GM18907 (cell line): Measurements from ENCODE around the gene CTF1.

Experiments used
- ATAC-seq: cut with Tn5 transposase; IDR thresholded peaks from one replicate; pipeline ENCODE4 v1.9.1; 2021; ENCODE audit warnings: mild to moderate bottlenecking, moderate library complexity; ENCODE audit not compliant: unreplicated experiment

CTF1 gene

GRCh38 chr16:30904114-30904780 lies 7.8 kb downstream of the CTF1 start:
- no peak for ATAC-seq

GRCh38 chr16:30907064-30907463 lies 10.7 kb downstream of the CTF1 start:
- no peak for ATAC-seq

GRCh38 chr16:30910427-30911029 lies 14.1 kb downstream of the CTF1 start:
- ATAC-seq: no peak

- no peak for ATAC-seq
These were observed 16.5 kb downstream of the CTF1 start for GRCh38 chr16:30912794-30913412.

GRCh38 chr16:30914830-30915229 lies 18.4 kb downstream of the CTF1 start:
- no peak for ATAC-seq

- ATAC-seq: no peak
These were observed 22.2 kb downstream of the CTF1 start for GRCh38 chr16:30918614-30919013.

GRCh38 chr16:30920891-30921290 lies 24.5 kb downstream of the CTF1 start:
- ATAC-seq: no peak

GRCh38 chr16:30921459-30921747 lies 25.0 kb downstream of the CTF1 start:
- ATAC-seq: no peak

GRCh38 chr16:30921748-30922419 lies 25.5 kb downstream of the CTF1 start:
- ATAC-seq: peak; percentile 2

- peak; percentile 78 for ATAC-seq
These were observed 26.1 kb downstream of the CTF1 start for GRCh38 chr16:30922420-30922959.

GRCh38 chr16:30922960-30923535 lies 26.6 kb downstream of the CTF1 start:
- peak; percentile 71 for ATAC-seq

- ATAC-seq: no peak
These were observed 27.2 kb downstream of the CTF1 start, which contains the start of gene FBXL19 for GRCh38 chr16:30923554-30924075. FBXL19 (plus strand) TSS chr16:30923572; CDS start chr16:30925755, 2,183 bp downstream.

- no peak for ATAC-seq
These were observed 27.9 kb downstream of the CTF1 start for GRCh38 chr16:30924076-30924912.

- ATAC-seq: no peak
These were observed 28.7 kb downstream of the CTF1 start for GRCh38 chr16:30924913-30925631.

- ATAC-seq: no peak
These were observed 29.2 kb downstream of the CTF1 start for GRCh38 chr16:30925632-30925987.

GRCh38 chr16:30925995-30926811 lies 29.8 kb downstream of the CTF1 start:
- ATAC-seq: no peak

- no peak for ATAC-seq
These were observed 30.7 kb downstream of the CTF1 start for GRCh38 chr16:30926937-30927788.
